Effector CD8-positive, alpha-beta T cell (primary cell): ENCODE results near the gene SLC17A6.

Experiments used
- DNase-seq: peaks from one replicate; lab custom pipeline; 2025; lab: John Stamatoyannopoulos, UW

The SLC17A6 gene

GRCh38 chr11:22389526-22390282 is 51.5 kb downstream of the SLC17A6 start:
- DNase-seq: no peak

- DNase-seq: no peak
These were observed 52.1 kb downstream of the SLC17A6 start for GRCh38 chr11:22390283-22390655.

GRCh38 chr11:22392561-22392960 is 54.4 kb downstream of the SLC17A6 start:
- DNase-seq: no peak

- no peak for DNase-seq
These were observed 67.2 kb downstream of the SLC17A6 start for GRCh38 chr11:22405377-22405776.

- no peak for DNase-seq
These were observed 69.1 kb downstream of the SLC17A6 start for GRCh38 chr11:22407267-22407666.

- no peak for DNase-seq
These were observed 69.7 kb downstream of the SLC17A6 start for GRCh38 chr11:22407921-22408320.

- no peak for DNase-seq
These were observed 77.3 kb downstream of the SLC17A6 start for GRCh38 chr11:22415476-22415875.

GRCh38 chr11:22416462-22416861 is 78.3 kb downstream of the SLC17A6 start:
- DNase-seq: no peak

GRCh38 chr11:22426915-22427314 is 88.7 kb downstream of the SLC17A6 start:
- no peak for DNase-seq
